BE2C (cell line): Measurements from ENCODE around the gene LTBP2.

Experiments used
- DNase-seq: peaks from one replicate; pipeline ENCODE4 v3.0.0-alpha.2; 2020
- H3K27me3 ChIP-seq: fragments of 250-450 bp; sonication (Bioruptor Pico); 2 replicates; pipeline ENCODE4 v1.5.1; 2020; ENCODE audit warnings: mild to moderate bottlenecking
- H3K36me3 ChIP-seq: fragments of 250-450 bp; sonication (Bioruptor Pico); 2 replicates; pipeline ENCODE4 v1.5.1; 2020; ENCODE audit warnings: mild to moderate bottlenecking
- H3K4me1 ChIP-seq: fragments of 250-450 bp; sonication (Bioruptor Pico); 2 replicates; pipeline ENCODE4 v1.5.1; 2020
- H3K4me3 ChIP-seq: 2 replicates; pipeline ENCODE4 v1.5.1; 2011; ENCODE audit warnings: low read depth, low read length
- H3K9me3 ChIP-seq: fragments of 250-450 bp; sonication (Bioruptor Pico); 2 replicates; pipeline ENCODE4 v1.5.1; 2020
- TF ChIP-seq, protein P1 (sequence below): IDR thresholded peaks from 2 replicates; pipeline ENCODE4 v1.5.1; 2012; ENCODE audit warnings: mild to moderate bottlenecking, low read depth, low read length

Gene LTBP2

GRCh38 chr14:74518221-74518620, 93.8 kb downstream of the LTBP2 start:
- TF ChIP-seq, protein P1, sequence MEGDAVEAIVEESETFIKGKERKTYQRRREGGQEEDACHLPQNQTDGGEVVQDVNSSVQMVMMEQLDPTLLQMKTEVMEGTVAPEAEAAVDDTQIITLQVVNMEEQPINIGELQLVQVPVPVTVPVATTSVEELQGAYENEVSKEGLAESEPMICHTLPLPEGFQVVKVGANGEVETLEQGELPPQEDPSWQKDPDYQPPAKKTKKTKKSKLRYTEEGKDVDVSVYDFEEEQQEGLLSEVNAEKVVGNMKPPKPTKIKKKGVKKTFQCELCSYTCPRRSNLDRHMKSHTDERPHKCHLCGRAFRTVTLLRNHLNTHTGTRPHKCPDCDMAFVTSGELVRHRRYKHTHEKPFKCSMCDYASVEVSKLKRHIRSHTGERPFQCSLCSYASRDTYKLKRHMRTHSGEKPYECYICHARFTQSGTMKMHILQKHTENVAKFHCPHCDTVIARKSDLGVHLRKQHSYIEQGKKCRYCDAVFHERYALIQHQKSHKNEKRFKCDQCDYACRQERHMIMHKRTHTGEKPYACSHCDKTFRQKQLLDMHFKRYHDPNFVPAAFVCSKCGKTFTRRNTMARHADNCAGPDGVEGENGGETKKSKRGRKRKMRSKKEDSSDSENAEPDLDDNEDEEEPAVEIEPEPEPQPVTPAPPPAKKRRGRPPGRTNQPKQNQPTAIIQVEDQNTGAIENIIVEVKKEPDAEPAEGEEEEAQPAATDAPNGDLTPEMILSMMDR = no peak
- no peak overlapping the region for H3K4me3 ChIP-seq
- no peaks in the 10 kb centered on the region for H3K36me3 ChIP-seq
- H3K4me1 ChIP-seq = no peaks in the 10 kb centered on the region
- DNase-seq = no peak
- H3K9me3 ChIP-seq = no peaks in the 10 kb centered on the region
- no peaks in the 10 kb centered on the region for H3K27me3 ChIP-seq

- no peaks in the 10 kb centered on the region for H3K36me3 ChIP-seq
- no peak overlapping the region for H3K4me3 ChIP-seq
- no peaks in the 10 kb centered on the region for H3K9me3 ChIP-seq
- H3K27me3 ChIP-seq = no peaks in the 10 kb centered on the region
- no peak for DNase-seq
- TF ChIP-seq, protein P1 = no peak
- no peaks in the 10 kb centered on the region for H3K4me1 ChIP-seq
Measured at GRCh38 chr14:74517731-74518130, 94.3 kb downstream of the LTBP2 start.

- Histone ChIP-seq H3K36me3 (no peaks in the 10 kb centered on the region), H3K4me3 (no peak overlapping the region), H3K27me3 (no peaks in the 10 kb centered on the region), H3K9me3 (no peaks in the 10 kb centered on the region), H3K4me1 (no peaks in the 10 kb centered on the region)
- TF ChIP-seq, protein P1 = no peak
- no peak for DNase-seq
Measured at GRCh38 chr14:74516451-74517160, 95.4 kb downstream of the LTBP2 start.

DNA sequence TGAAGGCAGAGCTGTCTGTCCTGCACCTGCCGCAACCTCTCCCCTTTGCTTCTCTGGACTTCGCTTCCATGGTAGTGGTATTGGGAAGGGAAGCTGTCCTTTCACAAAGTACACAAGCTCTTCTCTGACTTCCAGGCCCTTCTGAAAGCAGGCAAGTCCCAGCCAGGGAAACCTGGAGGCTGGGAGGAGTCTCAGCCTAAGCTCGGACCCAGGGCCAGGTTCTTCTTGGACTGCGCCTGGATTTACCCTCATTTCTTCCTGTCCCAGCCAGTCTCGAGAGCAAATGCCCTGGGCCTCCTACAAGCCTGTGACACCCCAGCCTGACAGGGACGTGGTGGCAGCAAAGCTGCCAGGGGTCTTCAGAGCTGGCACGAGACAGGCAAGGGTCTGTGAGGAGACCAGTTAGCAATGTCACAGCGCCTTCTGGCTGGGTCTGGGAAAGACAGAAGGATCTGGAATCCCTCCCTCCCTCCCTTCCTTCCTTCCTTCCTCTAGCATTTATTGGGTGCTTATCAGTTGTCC, 96.1 kb downstream of the LTBP2 start:
- no peak for DNase-seq
- H3K9me3 ChIP-seq = no peaks in the 10 kb centered on the region
- TF ChIP-seq, protein P1 = no peak
- no peaks in the 10 kb centered on the region for H3K36me3 ChIP-seq
- H3K4me1 ChIP-seq = no peaks in the 10 kb centered on the region
- H3K27me3 ChIP-seq = no peaks in the 10 kb centered on the region
- H3K4me3 ChIP-seq = no peak overlapping the region

GRCh38 chr14:74514471-74514941, 97.5 kb downstream of the LTBP2 start:
- Histone ChIP-seq H3K9me3 (no peaks in the 10 kb centered on the region), H3K4me1 (no peaks in the 10 kb centered on the region), H3K27me3 (no peaks in the 10 kb centered on the region), H3K4me3 (no peak overlapping the region), H3K36me3 (no peaks in the 10 kb centered on the region)
- TF ChIP-seq, protein P1 = no peak
- no peak for DNase-seq

DNA sequence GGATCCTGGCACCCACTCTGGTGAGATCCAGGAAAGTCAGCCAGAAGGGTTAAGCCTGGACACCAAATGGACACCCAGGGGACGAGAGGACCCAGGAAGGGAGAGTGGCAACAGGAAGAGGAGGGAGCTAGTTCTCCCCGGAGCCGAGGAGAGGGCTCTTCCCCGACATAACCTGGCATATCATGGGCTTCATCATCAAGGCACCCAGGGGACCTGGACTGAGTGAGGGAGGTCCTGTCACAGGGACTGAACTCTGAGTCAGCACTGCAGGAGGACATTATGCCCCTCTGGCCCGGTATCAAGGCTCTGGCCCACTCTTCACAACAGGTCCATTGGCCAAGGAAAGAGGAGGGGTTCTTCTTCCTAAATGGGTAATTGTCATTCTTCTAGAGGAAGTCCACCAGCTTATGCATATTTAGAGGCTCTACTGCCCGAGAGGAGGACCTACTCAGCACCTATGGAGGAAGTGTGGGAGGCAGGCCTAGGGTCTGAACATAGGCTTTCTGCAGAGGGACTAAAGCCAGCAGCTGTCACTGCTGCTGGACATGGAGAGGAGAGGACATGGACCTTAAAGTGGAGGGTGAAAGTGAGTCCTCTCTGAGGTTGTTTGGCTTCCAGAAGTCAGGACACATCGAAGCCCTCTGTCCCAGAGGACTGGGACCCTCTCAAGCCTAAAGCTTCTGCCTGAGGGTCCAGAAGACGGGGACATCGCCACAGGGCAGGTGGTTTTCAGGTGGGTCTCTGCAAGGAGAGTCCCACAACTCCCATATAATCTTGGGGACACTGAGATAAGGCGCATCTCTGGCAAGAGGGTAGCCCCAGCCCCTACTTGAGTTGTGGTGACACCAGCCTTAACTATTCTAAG, 99.8 kb downstream of the LTBP2 start:
- H3K36me3 ChIP-seq = no peaks in the 10 kb centered on the region
- no peaks in the 10 kb centered on the region for H3K9me3 ChIP-seq
- DNase-seq = no peak
- TF ChIP-seq, protein P1 = no peak
- H3K4me3 ChIP-seq = no peak overlapping the region
- no peaks in the 10 kb centered on the region for H3K4me1 ChIP-seq
- H3K27me3 ChIP-seq = no peaks in the 10 kb centered on the region
